ENCODE measurements around the gene C2CD2. TPM values are rescaled to one million over a fixed set of nuclear protein-coding genes. Genes with fewer than 3 reads are reported as not detected.

The C2CD2 gene
- total and polyA plus RNA-seq, 2 donors (not counting 1 experiment from before 2014, with no cell fraction given) = 20.3 to 22.3 TPM

DNA sequence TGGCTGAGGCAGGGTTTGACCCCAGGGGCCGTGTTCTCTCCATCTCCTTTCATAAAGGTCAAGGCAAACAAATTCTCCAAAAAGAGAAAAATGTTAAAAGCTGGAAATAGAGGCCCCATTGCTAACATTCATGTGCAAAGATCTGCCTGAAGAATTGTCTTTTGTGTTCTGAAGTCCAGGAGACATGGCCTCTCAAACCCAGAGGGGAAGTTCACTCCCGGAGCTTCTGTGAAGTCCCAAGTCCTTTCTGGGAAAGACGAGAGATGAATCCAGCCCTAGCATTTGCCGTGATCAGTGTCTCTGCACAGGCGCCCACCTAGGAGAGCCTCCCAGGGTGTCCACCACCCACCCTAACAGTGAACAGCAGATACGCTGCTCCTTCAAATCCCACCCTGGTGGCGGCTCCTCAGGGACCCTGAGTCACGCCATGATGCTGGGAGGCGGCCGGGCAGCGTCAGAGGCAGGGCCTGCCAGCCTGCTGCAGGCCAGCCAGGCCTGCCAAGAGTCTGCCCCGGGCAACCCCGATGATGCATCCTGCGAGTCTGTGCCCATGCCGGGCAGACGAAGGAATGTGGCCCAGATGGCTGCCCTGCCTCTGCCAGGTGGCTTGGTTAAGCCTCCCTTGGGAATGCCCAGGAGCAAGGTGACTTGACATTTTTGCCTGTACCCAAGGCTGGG lies 5.2 kb upstream of the C2CD2 start:
- Histone ChIP-seq H3K36me3 (ENCODE audit: control insufficient read depth, insufficient read depth, low read length) (no peaks in the 10 kb centered on the region), H3K4me2 (ENCODE audit: extremely low read depth, insufficient read depth, low read length) (no peak overlapping the region), H3K4me1 (ENCODE audit: control insufficient read depth, extremely low read depth, insufficient read depth, low read length) (peaks cover 17% of the 10 kb centered on the region), H2AFZ (ENCODE audit: low read length) (no peak overlapping the region), H3K9ac (ENCODE audit: insufficient read depth, low read length) (no peak overlapping the region), H3K9me3 (ENCODE audit: control insufficient read depth, insufficient read depth, low read depth, low read length) (no peaks in the 10 kb centered on the region), H3K27me3 (ENCODE audit: control insufficient read depth, insufficient read depth, low read length) (no peaks in the 10 kb centered on the region), H4K20me1 (ENCODE audit: control insufficient read depth, extremely low read depth, insufficient read depth, low read length) (no peaks in the 10 kb centered on the region), H3K4me3 (replicated peaks in 1 of 4; ENCODE audit: control extremely low read depth in 1 of 4, insufficient read depth in 1 of 4, low read depth in 3 of 4, low read length in 4 of 4) (no peak overlapping the region), H3K27ac (ENCODE audit: insufficient read depth, low read length) (no peak overlapping the region), H3K79me2 (ENCODE audit: control insufficient read depth, insufficient read depth, low read length) (no peaks in the 10 kb centered on the region)
- no peak for TF ChIP-seq EZH2 (IDR thresholded peaks at IDR 0.05; ENCODE audit: low read length, missing control alignments)
- TF ChIP-seq, protein P1, sequence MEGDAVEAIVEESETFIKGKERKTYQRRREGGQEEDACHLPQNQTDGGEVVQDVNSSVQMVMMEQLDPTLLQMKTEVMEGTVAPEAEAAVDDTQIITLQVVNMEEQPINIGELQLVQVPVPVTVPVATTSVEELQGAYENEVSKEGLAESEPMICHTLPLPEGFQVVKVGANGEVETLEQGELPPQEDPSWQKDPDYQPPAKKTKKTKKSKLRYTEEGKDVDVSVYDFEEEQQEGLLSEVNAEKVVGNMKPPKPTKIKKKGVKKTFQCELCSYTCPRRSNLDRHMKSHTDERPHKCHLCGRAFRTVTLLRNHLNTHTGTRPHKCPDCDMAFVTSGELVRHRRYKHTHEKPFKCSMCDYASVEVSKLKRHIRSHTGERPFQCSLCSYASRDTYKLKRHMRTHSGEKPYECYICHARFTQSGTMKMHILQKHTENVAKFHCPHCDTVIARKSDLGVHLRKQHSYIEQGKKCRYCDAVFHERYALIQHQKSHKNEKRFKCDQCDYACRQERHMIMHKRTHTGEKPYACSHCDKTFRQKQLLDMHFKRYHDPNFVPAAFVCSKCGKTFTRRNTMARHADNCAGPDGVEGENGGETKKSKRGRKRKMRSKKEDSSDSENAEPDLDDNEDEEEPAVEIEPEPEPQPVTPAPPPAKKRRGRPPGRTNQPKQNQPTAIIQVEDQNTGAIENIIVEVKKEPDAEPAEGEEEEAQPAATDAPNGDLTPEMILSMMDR (conservative IDR thresholded peaks at IDR 0.05 in 1 of 2, IDR thresholded peaks at IDR 0.05 in 1 of 2; ENCODE audit: low read depth in 1 of 2, low read length in 2 of 2) = no peak
- DNase-seq (ENCODE audit: low read depth in 2 of 2) = no peak

- H3K4me3 ChIP-seq (replicated peaks in 1 of 4; ENCODE audit: control extremely low read depth in 1 of 4, insufficient read depth in 1 of 4, low read depth in 3 of 4, low read length in 4 of 4) = no peak overlapping the region
- H3K4me1 ChIP-seq (ENCODE audit: control insufficient read depth, extremely low read depth, insufficient read depth, low read length) = peaks cover 17% of the 10 kb centered on the region
- no peak for TF ChIP-seq EZH2 (IDR thresholded peaks at IDR 0.05; ENCODE audit: low read length, missing control alignments)
- TF ChIP-seq, protein P1 (conservative IDR thresholded peaks at IDR 0.05 in 1 of 2, IDR thresholded peaks at IDR 0.05 in 1 of 2; ENCODE audit: low read depth in 1 of 2, low read length in 2 of 2) = peak; percentile 20 to 33
- H3K9ac ChIP-seq (ENCODE audit: insufficient read depth, low read length) = no peak overlapping the region
- no peaks in the 10 kb centered on the region for H3K9me3 ChIP-seq (ENCODE audit: control insufficient read depth, insufficient read depth, low read depth, low read length)
- H3K36me3 ChIP-seq (ENCODE audit: control insufficient read depth, insufficient read depth, low read length) = no peaks in the 10 kb centered on the region
- peak; percentile 93 to 94 for DNase-seq (ENCODE audit: low read depth in 2 of 2)
- no peaks in the 10 kb centered on the region for H3K27me3 ChIP-seq (ENCODE audit: control insufficient read depth, insufficient read depth, low read length)
- no peaks in the 10 kb centered on the region for H4K20me1 ChIP-seq (ENCODE audit: control insufficient read depth, extremely low read depth, insufficient read depth, low read length)
- H2AFZ ChIP-seq (ENCODE audit: low read length) = no peak overlapping the region
- H3K4me2 ChIP-seq (ENCODE audit: extremely low read depth, insufficient read depth, low read length) = peak overlapping the region; percentile 4
- peak overlapping the region; percentile 77 for H3K27ac ChIP-seq (ENCODE audit: insufficient read depth, low read length)
- H3K79me2 ChIP-seq (ENCODE audit: control insufficient read depth, insufficient read depth, low read length) = peaks cover 1% of the 10 kb centered on the region
These were observed 4.4 kb upstream of the C2CD2 start for GRCh38 chr21:41957991-41958766.

DNA sequence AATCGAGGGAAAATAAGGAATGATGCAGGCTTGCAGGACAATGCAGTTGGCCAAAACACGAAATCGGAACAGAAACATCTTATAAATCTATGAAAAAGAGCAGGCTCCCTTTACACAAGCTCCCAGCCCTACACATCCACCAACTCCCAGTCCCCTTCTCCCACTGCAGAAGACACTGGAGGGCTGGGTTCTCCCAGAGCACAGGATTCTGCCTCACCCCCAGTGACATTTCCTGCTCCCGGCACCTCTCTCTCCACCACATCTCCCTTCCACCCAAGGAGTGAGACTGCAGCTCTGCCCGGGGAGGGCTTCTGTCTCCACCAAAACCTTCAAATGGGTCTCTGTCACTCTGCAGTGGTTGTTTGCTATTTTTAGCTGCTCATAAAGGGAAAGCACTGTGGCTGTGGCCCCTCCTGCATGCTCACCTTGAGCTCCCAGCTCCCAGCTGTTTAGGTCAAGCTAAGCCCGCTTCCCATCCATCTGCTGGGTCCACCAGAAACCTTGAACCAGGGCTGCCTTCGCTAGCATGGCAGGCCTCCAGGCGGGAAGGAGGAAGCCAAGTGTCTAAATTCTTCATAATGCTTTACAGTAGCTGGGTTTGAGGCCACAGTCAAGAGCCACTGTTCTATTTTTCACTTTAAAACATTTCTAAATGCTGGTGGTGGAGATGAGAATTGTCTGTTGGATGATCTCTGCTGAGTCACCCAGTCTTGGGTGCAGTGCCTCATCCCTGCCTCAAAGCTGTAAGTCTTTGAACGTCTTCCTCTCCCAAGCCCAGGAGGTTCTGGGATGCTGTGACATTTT lies 3.3 kb upstream of the C2CD2 start:
- Histone ChIP-seq H2AFZ (ENCODE audit: low read length) (no peak overlapping the region), H3K27ac (ENCODE audit: insufficient read depth, low read length) (peak overlapping the region; percentile 77), H3K36me3 (ENCODE audit: control insufficient read depth, insufficient read depth, low read length) (no peaks in the 10 kb centered on the region), H3K79me2 (ENCODE audit: control insufficient read depth, insufficient read depth, low read length) (peaks cover 12% of the 10 kb centered on the region), H3K9me3 (ENCODE audit: control insufficient read depth, insufficient read depth, low read depth, low read length) (no peaks in the 10 kb centered on the region), H3K4me3 (replicated peaks in 1 of 4; ENCODE audit: control extremely low read depth in 1 of 4, insufficient read depth in 1 of 4, low read depth in 3 of 4, low read length in 4 of 4) (no peak overlapping the region), H4K20me1 (ENCODE audit: control insufficient read depth, extremely low read depth, insufficient read depth, low read length) (no peaks in the 10 kb centered on the region), H3K4me1 (ENCODE audit: control insufficient read depth, extremely low read depth, insufficient read depth, low read length) (peaks cover 19% of the 10 kb centered on the region), H3K27me3 (ENCODE audit: control insufficient read depth, insufficient read depth, low read length) (no peaks in the 10 kb centered on the region), H3K4me2 (ENCODE audit: extremely low read depth, insufficient read depth, low read length) (peak overlapping the region; percentile 1), H3K9ac (ENCODE audit: insufficient read depth, low read length) (no peak overlapping the region)
- no peak for TF ChIP-seq EZH2 (IDR thresholded peaks at IDR 0.05; ENCODE audit: low read length, missing control alignments)
- TF ChIP-seq, protein P1 (conservative IDR thresholded peaks at IDR 0.05 in 1 of 2, IDR thresholded peaks at IDR 0.05 in 1 of 2; ENCODE audit: low read depth in 1 of 2, low read length in 2 of 2) = no peak
- DNase-seq (ENCODE audit: low read depth in 2 of 2) = peak; percentile 66 to 83
